ENCODE measurements around the gene PAQR7.

The PAQR7 gene

GRCh38 chr1:25815208-25816111, 60.0 kb downstream of the PAQR7 start:
- no peak for DNase-seq

GRCh38 chr1:25814549-25815087, 60.9 kb downstream of the PAQR7 start:
- no peak for DNase-seq

GRCh38 chr1:25813734-25814471, 61.6 kb downstream of the PAQR7 start:
- DNase-seq, result no peak

- no peak for DNase-seq
These were observed 62.3 kb downstream of the PAQR7 start for GRCh38 chr1:25813071-25813733.

Data from CD4-positive, alpha-beta T cell treated with Interleukin-12 subunit alpha and Interleukin-12 subunit beta, for 1 hour (primary cell).